ENCODE measurements around the gene AJAP1.

AJAP1 gene

GRCh38 chr1:4678066-4678717 is 23.8 kb downstream of the AJAP1 start:
- no peak for DNase-seq (ENCODE audit: low spot score)

DNA sequence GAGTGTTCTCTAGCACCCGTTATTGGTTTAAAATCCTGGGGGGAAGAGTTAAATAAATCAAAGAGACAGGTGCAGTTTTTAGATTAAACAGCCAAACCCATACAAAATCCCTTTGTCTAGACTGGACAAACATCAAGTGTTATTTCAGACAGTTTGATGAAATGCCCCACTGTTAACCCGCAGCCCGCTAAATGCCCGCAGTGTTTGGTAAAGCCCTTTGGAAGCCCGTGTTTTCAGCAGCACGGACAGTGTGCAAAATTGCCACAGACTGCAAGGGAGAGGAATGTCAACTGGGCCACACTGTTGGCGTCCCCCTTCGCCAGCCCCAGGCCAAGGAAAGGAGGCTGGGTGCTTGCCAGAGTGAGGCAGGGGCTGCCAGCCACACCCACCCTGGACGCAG is 26.6 kb downstream of the AJAP1 start:
- no peak for DNase-seq (ENCODE audit: low spot score)

DNA sequence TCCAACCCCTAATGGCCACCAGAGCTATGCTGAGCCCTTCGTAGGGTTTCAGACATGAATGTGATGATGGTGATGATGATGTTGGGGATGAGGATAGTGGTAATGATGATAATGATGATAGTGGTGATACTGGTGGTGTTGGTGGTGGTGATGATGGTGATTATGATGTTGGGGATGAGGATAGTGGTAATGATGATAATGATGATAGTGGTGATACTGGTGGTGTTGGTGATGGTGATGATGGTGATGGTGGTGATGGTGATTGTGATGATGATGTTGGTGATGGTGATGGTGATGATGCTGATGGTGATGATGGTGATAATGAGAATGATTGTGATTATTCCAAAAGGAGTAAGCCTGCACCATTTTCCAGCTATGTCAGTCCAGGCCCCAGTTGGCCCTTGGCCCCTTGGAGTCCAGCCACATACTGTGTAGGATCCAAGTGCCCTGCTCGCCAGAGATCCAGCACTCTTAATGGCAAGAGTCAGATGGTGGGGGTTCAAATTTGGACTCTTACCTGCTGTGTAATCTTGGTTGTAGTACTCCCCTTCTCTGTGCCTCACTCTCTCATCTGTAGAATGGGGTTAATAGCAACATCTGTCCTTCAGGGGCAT is 28.3 kb downstream of the AJAP1 start:
- no peak for DNase-seq (ENCODE audit: low spot score)

DNA sequence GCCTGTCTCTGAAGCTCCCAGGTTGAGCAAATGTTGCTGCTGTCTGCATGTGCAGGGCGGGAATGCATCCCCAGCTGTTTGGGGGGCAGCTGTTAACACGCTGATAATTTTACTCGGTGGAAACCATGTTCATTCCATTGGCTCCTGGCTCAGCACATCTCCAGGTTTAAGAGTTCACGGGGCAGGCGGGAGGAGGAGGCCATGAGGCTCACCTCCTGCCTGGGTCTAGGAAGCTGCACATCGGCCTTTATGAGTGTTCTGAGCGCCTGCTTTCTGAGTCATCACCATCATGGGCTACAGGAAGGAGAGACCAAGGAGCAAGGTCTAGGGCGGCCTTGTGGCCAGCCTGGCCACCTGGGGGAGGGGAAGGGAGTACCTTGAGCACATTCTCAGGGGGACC is 29.7 kb downstream of the AJAP1 start:
- no peak for DNase-seq (ENCODE audit: low spot score)

DNA sequence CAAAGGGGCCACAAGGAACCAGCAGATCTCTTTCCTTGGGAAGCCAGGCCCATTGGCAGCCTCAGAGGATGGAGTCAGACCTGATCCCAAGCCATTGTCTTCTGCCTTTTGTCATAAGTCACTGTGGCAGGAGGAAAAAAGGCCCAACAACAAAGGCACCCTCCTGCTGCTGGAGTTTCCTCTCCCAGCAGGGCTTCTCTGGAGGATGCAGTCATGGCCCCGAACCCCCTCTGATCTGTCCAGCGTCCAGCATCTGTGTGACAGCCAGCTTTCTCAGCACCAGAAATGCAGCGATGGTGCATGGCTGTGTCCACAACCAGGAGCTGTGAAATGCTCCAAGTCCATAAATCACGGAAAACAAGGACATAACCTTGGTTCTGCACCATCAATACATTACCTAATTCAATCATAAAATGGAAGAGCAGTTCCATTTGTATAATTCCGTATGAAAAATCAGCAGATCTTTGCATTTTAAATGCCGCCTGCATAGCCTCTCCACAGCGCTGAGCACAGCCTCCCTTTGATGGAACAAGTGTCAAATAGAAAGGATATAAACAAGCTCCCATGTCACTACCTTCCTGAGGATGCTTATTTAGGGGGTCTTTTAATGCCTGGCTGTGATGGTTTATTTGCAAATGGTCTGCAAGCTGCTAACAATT is 30.6 kb downstream of the AJAP1 start:
- no peak for DNase-seq (ENCODE audit: low spot score)

- no peak for DNase-seq (ENCODE audit: low spot score)
Measured at GRCh38 chr1:4685523-4685865, 31.1 kb downstream of the AJAP1 start.

- DNase-seq (ENCODE audit: low spot score) = no peak
Measured at GRCh38 chr1:4687943-4688342, 33.5 kb downstream of the AJAP1 start.

DNA sequence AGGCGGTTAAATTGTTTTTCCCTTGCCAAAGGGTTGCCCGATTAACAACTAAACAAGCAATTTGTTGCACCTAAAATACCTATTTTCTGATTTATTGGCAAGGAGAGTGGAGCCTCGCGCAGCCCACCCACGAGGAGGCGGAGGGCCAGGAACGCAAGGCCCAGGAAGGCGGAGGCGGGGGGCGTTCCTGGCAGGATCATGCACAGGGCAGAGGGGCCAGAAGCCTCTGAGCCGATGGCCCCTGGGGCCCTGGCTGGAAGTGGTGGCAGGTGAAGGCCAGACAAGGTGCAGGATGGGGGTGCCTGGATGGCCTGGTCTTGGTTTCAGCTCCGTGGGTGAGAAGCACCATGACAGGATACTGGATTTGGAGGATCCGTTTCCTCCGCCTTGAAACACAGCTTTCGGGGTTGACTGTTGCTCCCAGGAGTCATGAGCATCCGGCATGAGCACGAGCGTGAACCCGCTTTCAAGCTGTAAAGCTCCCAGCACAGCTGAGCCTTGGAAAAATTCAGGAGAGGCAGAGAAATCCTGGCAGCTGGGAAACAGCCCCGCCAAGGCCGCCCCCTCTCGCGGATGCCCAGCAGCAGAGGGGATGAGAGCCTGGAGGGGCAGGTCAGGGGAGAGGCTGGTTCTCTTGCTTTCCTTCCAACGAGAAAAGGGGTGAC is 35.0 kb downstream of the AJAP1 start:
- no peak for DNase-seq (ENCODE audit: low spot score)

GRCh38 chr1:4689941-4690635 is 35.7 kb downstream of the AJAP1 start:
- no peak for DNase-seq (ENCODE audit: low spot score)

- no peak for DNase-seq (ENCODE audit: low spot score)
Measured at GRCh38 chr1:4690951-4691675, 36.7 kb downstream of the AJAP1 start.

GRCh38 chr1:4691766-4692405 is 37.5 kb downstream of the AJAP1 start:
- DNase-seq (ENCODE audit: low spot score) = no peak

- DNase-seq (ENCODE audit: low spot score) = no peak
Measured at GRCh38 chr1:4692437-4692836, 38.0 kb downstream of the AJAP1 start.

GRCh38 chr1:4693331-4693730 is 38.9 kb downstream of the AJAP1 start:
- no peak for DNase-seq (ENCODE audit: low spot score)

DNA sequence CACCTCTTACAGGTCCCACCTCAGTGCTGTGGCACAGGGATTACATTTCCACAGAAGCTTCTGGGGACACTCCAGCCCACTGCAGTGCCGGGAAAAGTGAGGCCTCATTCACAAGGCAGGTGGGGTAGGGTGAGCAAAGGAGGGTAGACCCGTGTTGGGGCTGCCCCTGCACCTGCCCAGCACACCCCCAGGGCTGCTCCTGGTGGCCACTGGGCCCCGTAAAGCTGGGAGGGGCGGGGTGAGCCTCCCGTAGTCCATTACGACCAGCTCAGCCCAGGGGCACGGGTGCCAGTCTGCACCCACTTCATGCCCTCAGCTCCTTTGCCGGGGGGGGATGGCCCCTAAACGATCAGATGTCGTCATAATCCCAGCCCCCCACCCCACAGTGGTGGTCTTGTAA is 39.5 kb downstream of the AJAP1 start:
- no peak for DNase-seq (ENCODE audit: low spot score)

DNA sequence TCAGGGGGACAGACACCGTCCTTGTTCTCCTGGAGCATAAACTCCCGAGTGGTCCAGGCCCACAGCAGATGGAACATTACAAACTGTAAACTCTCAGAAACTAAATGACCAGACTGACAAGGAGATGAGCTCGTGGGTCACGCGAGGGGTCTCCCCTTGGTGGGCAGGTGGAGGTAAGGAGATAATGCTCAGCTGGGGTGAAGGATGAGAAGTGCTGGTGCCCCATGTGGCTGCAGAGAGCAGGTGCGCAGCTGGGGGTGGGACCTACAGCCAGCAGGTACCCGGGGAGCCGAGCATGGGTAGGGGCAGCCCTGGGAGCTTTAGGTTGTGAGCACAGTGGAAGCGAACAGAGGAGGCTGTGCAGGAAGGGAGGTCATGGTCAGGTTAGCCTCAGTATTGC is 40.1 kb downstream of the AJAP1 start:
- no peak for DNase-seq (ENCODE audit: low spot score)

DNA sequence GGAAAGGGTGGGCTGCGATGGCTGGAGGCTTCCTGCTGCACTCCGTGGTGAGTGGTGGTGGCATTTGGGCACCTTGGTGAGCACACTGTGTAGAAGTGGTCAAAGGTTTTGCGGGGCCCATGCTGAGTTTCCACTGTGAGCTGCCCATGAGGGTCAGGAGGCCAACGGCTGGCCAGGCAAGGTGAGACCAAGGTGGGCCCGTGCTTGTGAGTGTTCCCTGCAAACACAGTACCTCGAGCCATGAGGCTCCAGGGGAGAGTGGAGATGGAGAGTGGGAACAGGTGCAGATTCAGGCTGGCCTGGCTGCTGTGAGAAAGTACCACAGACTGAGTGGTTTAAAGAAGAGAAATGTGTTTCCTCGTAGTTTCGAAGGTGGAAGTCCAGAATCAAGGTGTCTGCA is 40.8 kb downstream of the AJAP1 start:
- DNase-seq (ENCODE audit: low spot score) = no peak

DNA sequence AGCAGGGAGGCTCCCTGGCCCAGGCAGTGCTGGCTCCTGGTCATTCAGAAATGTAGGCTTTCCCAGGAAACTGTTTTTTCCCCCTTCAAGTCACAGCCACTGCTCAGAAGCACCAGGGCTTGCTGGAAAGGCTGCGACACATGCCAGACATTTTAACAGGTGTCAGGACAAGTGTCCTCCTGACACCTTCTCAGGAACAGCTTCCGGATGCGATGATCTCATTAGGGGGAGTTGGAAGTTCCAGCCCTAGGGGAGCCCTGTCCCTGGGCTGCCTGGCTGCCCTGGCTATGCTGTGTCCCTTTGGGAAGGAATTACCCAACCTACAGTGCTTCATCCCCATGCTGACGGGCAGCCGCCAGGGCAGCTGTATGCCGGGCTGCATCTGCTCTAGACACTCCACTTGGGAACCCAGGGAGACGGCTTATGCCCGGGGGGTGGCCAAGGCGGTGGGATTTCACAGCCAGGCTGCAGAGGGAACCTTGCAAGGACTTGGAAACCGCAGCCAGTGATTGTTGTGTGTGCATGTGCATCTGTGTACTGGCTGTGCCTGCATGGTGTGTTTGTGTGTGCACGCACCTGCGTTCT is 41.8 kb downstream of the AJAP1 start:
- no peak for DNase-seq (ENCODE audit: low spot score)

DNA sequence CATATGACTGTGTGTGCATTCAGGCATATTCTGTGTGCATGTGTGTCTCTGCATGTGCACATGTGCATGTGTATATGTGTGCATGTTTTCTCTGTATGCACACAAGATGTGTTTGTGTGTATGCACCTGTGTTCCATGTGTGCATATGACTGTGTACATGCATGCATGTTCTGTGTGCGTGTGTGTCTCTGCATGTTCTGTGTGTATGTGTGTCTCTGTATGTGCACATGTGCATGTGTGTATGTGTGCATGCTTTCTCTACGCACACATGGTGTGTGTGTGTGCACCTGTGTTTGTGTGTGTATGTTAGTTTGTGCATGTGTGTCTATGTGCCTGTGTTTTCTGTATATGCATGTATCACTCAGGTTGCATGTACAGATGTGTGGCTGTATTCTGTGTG is 42.3 kb downstream of the AJAP1 start:
- DNase-seq (ENCODE audit: low spot score) = no peak

- no peak for DNase-seq (ENCODE audit: low spot score)
Measured at GRCh38 chr1:4697801-4698200, 43.4 kb downstream of the AJAP1 start.

- no peak for DNase-seq (ENCODE audit: low spot score)
Measured at GRCh38 chr1:4698911-4699310, 44.5 kb downstream of the AJAP1 start.
